Measurements from ENCODE around the gene ADCY5. TPM values are rescaled to one million over a fixed set of nuclear protein-coding genes. Genes with fewer than 3 reads are reported as not detected.

The ADCY5 gene
- total RNA-seq, 2 donors from 2014 or later = 5.6 to 7.8 TPM

- H3K4me1 ChIP-seq = no peaks in the 10 kb centered on the region
- intact Hi-C loops (cut with DNase I) = no loop called here
- no peak for DNase-seq
- H3K27ac ChIP-seq = no peak overlapping the region
- no peaks in the 10 kb centered on the region for H3K9me3 ChIP-seq
- H3K36me3 ChIP-seq = no peaks in the 10 kb centered on the region
- no peak overlapping the region for H3K9ac ChIP-seq (ENCODE audit: low read depth in 2 of 2, low read length in 2 of 2)
- no peaks in the 10 kb centered on the region for H3K27me3 ChIP-seq
- H3K4me3 ChIP-seq = no peak overlapping the region
- no peak for TF ChIP-seq CTCF (IDR thresholded peaks at IDR 0.05)
Observed at GRCh38 chr3:123480428-123480827, 31.5 kb upstream of the ADCY5 start.

GRCh38 chr3:123479891-123480290 lies 31.0 kb upstream of the ADCY5 start:
- no peaks in the 10 kb centered on the region for H3K4me1 ChIP-seq
- H3K9me3 ChIP-seq = no peaks in the 10 kb centered on the region
- TF ChIP-seq CTCF (IDR thresholded peaks at IDR 0.05) = no peak
- no peaks in the 10 kb centered on the region for H3K36me3 ChIP-seq
- no peaks in the 10 kb centered on the region for H3K27me3 ChIP-seq
- intact Hi-C loops (cut with DNase I) = no loop called here
- no peak overlapping the region for H3K4me3 ChIP-seq
- DNase-seq = no peak
- no peak overlapping the region for H3K27ac ChIP-seq
- no peak overlapping the region for H3K9ac ChIP-seq (ENCODE audit: low read depth in 2 of 2, low read length in 2 of 2)

GRCh38 chr3:123478314-123478713 lies 29.4 kb upstream of the ADCY5 start:
- intact Hi-C loops (cut with DNase I) = no loop called here
- DNase-seq = no peak
- no peak overlapping the region for H3K9ac ChIP-seq (ENCODE audit: low read depth in 2 of 2, low read length in 2 of 2)
- no peaks in the 10 kb centered on the region for H3K36me3 ChIP-seq
- H3K4me1 ChIP-seq = no peaks in the 10 kb centered on the region
- H3K4me3 ChIP-seq = no peak overlapping the region
- H3K9me3 ChIP-seq = no peaks in the 10 kb centered on the region
- no peak for TF ChIP-seq CTCF (IDR thresholded peaks at IDR 0.05)
- no peak overlapping the region for H3K27ac ChIP-seq
- no peaks in the 10 kb centered on the region for H3K27me3 ChIP-seq

GRCh38 chr3:123476967-123477750 lies 28.3 kb upstream of the ADCY5 start:
- Histone ChIP-seq H3K9me3 (no peaks in the 10 kb centered on the region), H3K4me1 (no peaks in the 10 kb centered on the region), H3K9ac (ENCODE audit: low read depth in 2 of 2, low read length in 2 of 2) (no peak overlapping the region), H3K4me3 (no peak overlapping the region), H3K27ac (no peak overlapping the region), H3K27me3 (no peaks in the 10 kb centered on the region), H3K36me3 (no peaks in the 10 kb centered on the region)
- no peak for DNase-seq
- intact Hi-C loops (cut with DNase I) = no loop called here
- TF ChIP-seq CTCF (IDR thresholded peaks at IDR 0.05) = no peak

- no peak overlapping the region for H3K9ac ChIP-seq (ENCODE audit: low read depth in 2 of 2, low read length in 2 of 2)
- no peaks in the 10 kb centered on the region for H3K4me1 ChIP-seq
- intact Hi-C loops (cut with DNase I) = no loop called here
- TF ChIP-seq CTCF (IDR thresholded peaks at IDR 0.05) = no peak
- no peak for DNase-seq
- H3K27ac ChIP-seq = no peak overlapping the region
- H3K9me3 ChIP-seq = no peaks in the 10 kb centered on the region
- no peak overlapping the region for H3K4me3 ChIP-seq
- no peaks in the 10 kb centered on the region for H3K36me3 ChIP-seq
- H3K27me3 ChIP-seq = no peaks in the 10 kb centered on the region
Observed at GRCh38 chr3:123475786-123476185, 26.9 kb upstream of the ADCY5 start.
